ENCODE data around the gene OASL. TPM values are rescaled to one million over a fixed set of nuclear protein-coding genes. Genes with fewer than 3 reads are reported as not detected.

OASL gene, protein sequence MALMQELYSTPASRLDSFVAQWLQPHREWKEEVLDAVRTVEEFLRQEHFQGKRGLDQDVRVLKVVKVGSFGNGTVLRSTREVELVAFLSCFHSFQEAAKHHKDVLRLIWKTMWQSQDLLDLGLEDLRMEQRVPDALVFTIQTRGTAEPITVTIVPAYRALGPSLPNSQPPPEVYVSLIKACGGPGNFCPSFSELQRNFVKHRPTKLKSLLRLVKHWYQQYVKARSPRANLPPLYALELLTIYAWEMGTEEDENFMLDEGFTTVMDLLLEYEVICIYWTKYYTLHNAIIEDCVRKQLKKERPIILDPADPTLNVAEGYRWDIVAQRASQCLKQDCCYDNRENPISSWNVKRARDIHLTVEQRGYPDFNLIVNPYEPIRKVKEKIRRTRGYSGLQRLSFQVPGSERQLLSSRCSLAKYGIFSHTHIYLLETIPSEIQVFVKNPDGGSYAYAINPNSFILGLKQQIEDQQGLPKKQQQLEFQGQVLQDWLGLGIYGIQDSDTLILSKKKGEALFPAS
- 0.49 and 0.51 TPM in 2 replicates for total RNA-seq

DNA sequence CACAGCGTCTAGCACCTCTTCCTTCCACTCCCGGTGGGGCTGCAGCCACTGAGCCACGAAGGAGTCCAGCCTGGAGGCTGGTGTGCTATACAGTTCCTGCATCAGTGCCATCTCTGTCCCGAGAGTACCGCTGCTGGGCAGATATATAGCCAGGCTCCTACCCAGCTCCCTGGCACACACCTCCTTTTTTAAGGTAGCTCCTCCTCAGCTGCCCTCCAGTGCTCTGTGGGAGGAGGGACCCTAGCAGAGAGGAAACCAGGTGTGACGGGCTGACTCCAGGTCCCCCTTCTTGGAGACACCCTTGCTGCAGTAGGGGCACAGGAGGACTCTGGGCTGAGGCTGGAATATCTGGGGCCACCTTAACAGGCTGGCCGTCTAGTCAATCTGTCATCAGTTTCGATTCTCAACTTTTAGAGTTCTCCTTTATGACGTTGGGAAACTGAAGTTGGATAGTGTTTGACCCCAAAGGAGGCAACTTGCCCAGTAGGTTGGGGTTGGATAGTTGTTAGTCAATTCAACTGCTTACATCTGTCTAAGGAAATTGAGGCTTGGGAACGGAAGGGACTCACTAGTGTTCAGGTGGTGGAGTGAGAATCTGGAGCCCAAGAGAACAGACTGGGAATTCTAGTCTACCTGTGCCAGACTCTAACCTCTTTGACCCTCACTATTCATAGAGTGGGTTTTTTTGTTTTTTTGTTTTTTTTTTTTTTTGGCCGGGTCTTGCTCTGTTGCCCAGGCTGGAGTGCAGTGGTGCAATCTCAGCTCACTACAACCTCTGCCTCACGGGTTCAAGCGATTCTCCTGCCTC, at the start of gene OASL:
Gene OASL, minus strand, starts transcription at position 386 of the 808 bp plus-strand sequence. Its CDS starts 275 bp downstream, at position 111.

DNA sequence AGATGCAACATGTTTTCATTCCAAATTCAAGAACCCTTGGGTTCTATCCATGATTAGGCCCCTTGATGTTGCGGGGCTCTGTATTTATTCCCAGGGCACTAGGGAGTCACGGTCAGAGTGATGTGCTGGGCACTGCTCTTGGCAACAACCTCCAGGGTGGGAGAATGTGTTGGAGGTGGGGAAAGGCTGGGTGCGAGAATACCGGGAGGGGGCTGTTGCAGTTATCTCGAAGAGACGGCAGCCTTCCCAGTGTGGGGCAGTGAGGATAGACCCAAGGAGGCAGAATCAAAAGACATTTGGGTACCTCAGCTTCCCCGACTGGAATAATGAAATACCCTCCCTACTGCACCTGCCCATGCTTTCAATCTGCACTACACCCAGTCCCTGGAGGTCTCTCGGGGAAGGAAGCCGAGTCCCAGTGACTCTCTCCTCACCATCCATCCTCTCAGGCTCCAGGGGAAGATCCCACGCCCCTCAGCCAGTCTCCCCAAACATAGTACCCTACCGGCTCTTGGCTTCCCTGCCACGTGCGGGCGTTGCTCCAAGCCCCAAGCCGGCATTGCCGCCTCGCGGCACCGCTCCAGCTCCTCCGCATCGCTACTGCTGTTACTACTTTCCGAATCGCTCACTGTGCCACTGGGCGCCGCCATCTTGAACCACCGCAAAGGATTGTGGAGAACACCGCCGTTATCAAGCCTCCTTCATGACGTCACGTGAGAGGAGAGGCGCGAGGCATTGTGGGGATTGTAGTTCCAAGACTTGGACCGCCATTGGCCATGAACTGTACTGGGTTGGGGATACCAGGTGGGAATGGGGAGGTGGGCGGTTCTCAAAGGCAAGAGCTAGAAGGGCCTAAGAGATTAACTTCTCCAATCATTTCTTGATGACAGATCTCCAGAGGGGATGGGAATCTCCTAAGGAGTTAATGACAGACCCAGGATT, 22.9 kb downstream of the OASL start, which contains the start of gene C12orf43:
Gene C12orf43, minus strand, starts transcription at position 663 of the 942 bp plus-strand sequence. Its CDS starts 13 bp downstream, at position 650.

DNA sequence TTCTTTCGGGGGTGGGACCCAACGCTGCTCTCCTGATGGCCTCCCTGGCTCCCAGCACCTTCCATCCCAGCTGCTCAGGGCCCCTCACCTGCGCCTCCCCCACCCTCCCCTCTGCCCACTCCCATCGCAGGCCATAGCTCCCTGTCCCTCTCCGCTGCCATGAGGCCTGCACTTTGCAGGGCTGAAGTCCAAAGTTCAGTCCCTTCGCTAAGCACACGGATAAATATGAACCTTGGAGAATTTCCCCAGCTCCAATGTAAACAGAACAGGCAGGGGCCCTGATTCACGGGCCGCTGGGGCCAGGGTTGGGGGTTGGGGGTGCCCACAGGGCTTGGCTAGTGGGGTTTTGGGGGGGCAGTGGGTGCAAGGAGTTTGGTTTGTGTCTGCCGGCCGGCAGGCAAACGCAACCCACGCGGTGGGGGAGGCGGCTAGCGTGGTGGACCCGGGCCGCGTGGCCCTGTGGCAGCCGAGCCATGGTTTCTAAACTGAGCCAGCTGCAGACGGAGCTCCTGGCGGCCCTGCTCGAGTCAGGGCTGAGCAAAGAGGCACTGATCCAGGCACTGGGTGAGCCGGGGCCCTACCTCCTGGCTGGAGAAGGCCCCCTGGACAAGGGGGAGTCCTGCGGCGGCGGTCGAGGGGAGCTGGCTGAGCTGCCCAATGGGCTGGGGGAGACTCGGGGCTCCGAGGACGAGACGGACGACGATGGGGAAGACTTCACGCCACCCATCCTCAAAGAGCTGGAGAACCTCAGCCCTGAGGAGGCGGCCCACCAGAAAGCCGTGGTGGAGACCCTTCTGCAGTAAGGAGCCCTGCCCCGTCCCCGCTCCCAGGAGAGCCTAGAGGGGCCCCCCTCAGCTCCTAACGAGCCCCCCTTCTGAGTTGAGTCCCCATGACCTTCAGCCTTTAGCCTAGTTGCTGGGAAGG, 60.5 kb downstream of the OASL start, which contains the start of gene HNF1A:
Gene HNF1A, plus strand, starts transcription at position 248 of the 924 bp plus-strand sequence. Its CDS starts 226 bp downstream, at position 474.

Other genes starting within 250 kb of the OASL start
- gene SPPL3, start 134.9 kb downstream of the OASL start, total RNA-seq: 14.9 and 20.9 TPM in 2 replicates
- gene HNF1A, start 60.7 kb downstream of the OASL start, total RNA-seq: not detected in 2 replicates
- 9.3 and 10.6 TPM in 2 replicates for gene C12orf43, start 22.8 kb downstream of the OASL start, total RNA-seq
- 0.05 and 0.56 TPM in 2 replicates for gene P2RX7, start 93.6 kb upstream of the OASL start, total RNA-seq
- gene P2RX4, start 170.9 kb upstream of the OASL start, total RNA-seq: 8.6 and 10.2 TPM in 2 replicates

All from airway epithelial cell (primary cell).